GM12873 (cell line): ENCODE results near the gene AKR1C2.

Source experiments
- CTCF ChIP-seq: IDR thresholded peaks from 2 replicates; pipeline ENCODE4 v1.5.1; 2012; ENCODE audit warnings: low read depth, mild to moderate bottlenecking, moderate library complexity, low read length, control low read depth; ENCODE audit not compliant: insufficient read depth; ENCODE audit errors: missing control alignments

The AKR1C2 gene

GRCh38 chr10:5040781-5041470, 37.3 kb upstream of the AKR1C2 start:
- no peak for TF ChIP-seq CTCF

GRCh38 chr10:5040010-5040673, 36.5 kb upstream of the AKR1C2 start:
- TF ChIP-seq CTCF, result no peak

- TF ChIP-seq CTCF, result no peak
Observed at GRCh38 chr10:5038733-5039132, 35.1 kb upstream of the AKR1C2 start.

- no peak for TF ChIP-seq CTCF
Observed at GRCh38 chr10:5038101-5038500, 34.4 kb upstream of the AKR1C2 start.

- no peak for TF ChIP-seq CTCF
Observed at GRCh38 chr10:5036511-5036910, 32.9 kb upstream of the AKR1C2 start.

- no peak for TF ChIP-seq CTCF
Observed at GRCh38 chr10:5035356-5035755, 31.7 kb upstream of the AKR1C2 start.

- TF ChIP-seq CTCF, result no peak
Observed at GRCh38 chr10:5034588-5034987, 30.9 kb upstream of the AKR1C2 start.
